HG03354 (cell line): ENCODE data around the gene MYO5B.
"Not testable (repeated sequence)": the region's sequence is repeated elsewhere in the genome, so short reads cannot be mapped to it uniquely, and the experiment has no call there.

Source experiments
- ATAC-seq: cut with Tn5 transposase; IDR thresholded peaks from one replicate; pipeline ENCODE4 v1.9.1; 2021; ENCODE audit warnings: mild to moderate bottlenecking; ENCODE audit not compliant: unreplicated experiment, poor library complexity, severe bottlenecking

Gene MYO5B

GRCh38 chr18:50194631-50195532 is at the start of gene MYO5B:
TSS of gene MYO5B (minus strand) at chr18:50195147. CDS start at chr18:50194793, 354 bp downstream.
- ATAC-seq, result peak; percentile 75

GRCh38 chr18:50241768-50242167 is 46.8 kb upstream of the MYO5B start:
- ATAC-seq, result not testable (repeated sequence)

GRCh38 chr18:50240080-50240563 is 45.2 kb upstream of the MYO5B start:
- ATAC-seq, result no peak

- ATAC-seq, result no peak
These were observed 37.5 kb upstream of the MYO5B start for GRCh38 chr18:50232419-50232818.

- ATAC-seq, result no peak
These were observed 36.7 kb upstream of the MYO5B start for GRCh38 chr18:50231621-50232020.

- ATAC-seq, result not testable (repeated sequence)
These were observed 25.3 kb upstream of the MYO5B start for GRCh38 chr18:50220249-50220648.

- peak; percentile 88 for ATAC-seq
These were observed 23.7 kb upstream of the MYO5B start for GRCh38 chr18:50218432-50219197.

- ATAC-seq, result no peak
These were observed 14.4 kb upstream of the MYO5B start for GRCh38 chr18:50209311-50209710.

- ATAC-seq, result no peak
These were observed 12.8 kb upstream of the MYO5B start for GRCh38 chr18:50207722-50208121.

GRCh38 chr18:50203801-50204604 is 9.1 kb upstream of the MYO5B start:
- ATAC-seq, result no peak

GRCh38 chr18:50201476-50202018 is 6.6 kb upstream of the MYO5B start:
- no peak for ATAC-seq

GRCh38 chr18:50199921-50200320 is 5.0 kb upstream of the MYO5B start:
- ATAC-seq, result no peak

GRCh38 chr18:50199346-50199855 is 4.5 kb upstream of the MYO5B start:
- no peak for ATAC-seq

- no peak for ATAC-seq
These were observed 1.3 kb upstream of the MYO5B start for GRCh38 chr18:50196261-50196660.

- no peak for ATAC-seq
These were observed 742 bp upstream of the MYO5B start for GRCh38 chr18:50195689-50196088.

GRCh38 chr18:50193796-50194630 is 934 bp downstream of the MYO5B start:
- peak; percentile 30 for ATAC-seq

GRCh38 chr18:50192995-50193795 is 1.8 kb downstream of the MYO5B start:
- no peak for ATAC-seq

GRCh38 chr18:50190926-50191325 is 4.0 kb downstream of the MYO5B start:
- ATAC-seq, result no peak
